CD4-positive, alpha-beta T cell (primary cell): ENCODE results near the gene EPHA5. TPM values are rescaled to one million over a fixed set of nuclear protein-coding genes. Genes with fewer than 3 reads are reported as not detected.

ENCODE experiments used
- ATAC-seq: fragments of 200-7000 bp; cut with Tn5 transposase; one replicate; pipeline ENCODE4 v1.10.0; 2022; ENCODE audit warnings: mild to moderate bottlenecking; ENCODE audit not compliant: poor library complexity
- CTCF ChIA-PET: fragments of 350-600 bp; sonication (Branson Sonifier 250); formaldehyde crosslinking; loops from one replicate; lab custom pipeline; 2021; ENCODE audit warnings: antibody characterized with exemption, inconsistent platforms; lab: Charles Lee
- POLR2A ChIA-PET: fragments of 350-600 bp; sonication (Branson Sonifier 250); formaldehyde crosslinking; loops from one replicate; lab custom pipeline; 2021; ENCODE audit warnings: antibody characterized with exemption, inconsistent platforms; lab: Charles Lee
- DNase-seq, 14 experiments: peaks; one replicate each; pipeline ENCODE4 v3.0.0-alpha.2; 2013 to 2020; ENCODE audit warnings: mixed read lengths in 2 of 14
- H3K27ac ChIP-seq, 2 donors: one replicate each; pipeline versions ENCODE4 v1.5.1 to v1.7.0; 2013; ENCODE audit warnings: low read length in 2 of 2, low read depth in 1 of 2, mild to moderate bottlenecking in 1 of 2
- H3K27me3 ChIP-seq, 2 experiments: 1 replicate in 1 of 2; 2 replicates in 1 of 2; pipeline versions ENCODE4 v1.6.1 to v1.7.0; 2013; ENCODE audit warnings: low read length in 2 of 2, control low read depth in 1 of 2, mild to moderate bottlenecking in 1 of 2, moderate library complexity in 1 of 2; ENCODE audit not compliant: insufficient read depth in 2 of 2, control insufficient read depth in 1 of 2
- H3K36me3 ChIP-seq: one replicate; pipeline ENCODE4 v1.6.1; 2013; ENCODE audit warnings: low read length, control low read depth; ENCODE audit not compliant: insufficient read depth
- H3K4me1 ChIP-seq: one replicate; pipeline ENCODE4 v1.6.1; 2013; ENCODE audit warnings: low read length, control low read depth; ENCODE audit not compliant: insufficient read depth
- H3K4me3 ChIP-seq: one replicate; pipeline ENCODE4 v1.5.1; 2013; ENCODE audit warnings: mild to moderate bottlenecking, low read length, moderate library complexity
- H3K9me3 ChIP-seq, 2 experiments: 1 replicate in 1 of 2; 2 replicates in 1 of 2; pipeline versions ENCODE4 v1.6.1 to v1.7.0; 2013; ENCODE audit warnings: low read length in 2 of 2, mild to moderate bottlenecking in 2 of 2, control low read depth in 1 of 2, moderate library complexity in 1 of 2; ENCODE audit not compliant: control insufficient read depth in 1 of 2, insufficient read depth in 1 of 2
- H3K27ac Mint-ChIP-seq: one replicate; pipeline ENCODE4 v1.8.0; 2020; ENCODE audit warnings: mixed read lengths
- H3K27me3 Mint-ChIP-seq: one replicate; pipeline ENCODE4 v1.8.0; 2021; ENCODE audit warnings: mixed read lengths
- H3K36me3 Mint-ChIP-seq: one replicate; pipeline ENCODE4 v1.8.0; 2021; ENCODE audit warnings: low read depth, mixed read lengths
- H3K4me1 Mint-ChIP-seq: one replicate; pipeline ENCODE4 v1.8.0; 2021; ENCODE audit warnings: low read depth, mixed read lengths
- H3K4me3 Mint-ChIP-seq: one replicate; pipeline ENCODE4 v1.8.0; 2020; ENCODE audit warnings: mild to moderate bottlenecking, mixed read lengths
- H3K9me3 Mint-ChIP-seq: one replicate; pipeline ENCODE4 v1.8.0; 2020; ENCODE audit warnings: mixed read lengths
- CTCF ChIP-seq: fragments of 200-600 bp; IDR thresholded peaks from one replicate; pipeline ENCODE4 v1.8.0; 2022; ENCODE audit warnings: antibody characterized with exemption, mild to moderate bottlenecking
- intact Hi-C, 2 experiments: fragments of 100-400 bp; cut with DNase I in 1 of 2; cut with micrococcal nuclease in 1 of 2; formaldehyde crosslinking; loops; one replicate each; pipeline versions ENCODE4 v1.15.1 to v1.9.0; 2023 to 2025; cut with DNase I, micrococcal nuclease
- total RNA-seq, 174 experiments: library from RNA in 2 of 174; stranded (reverse) in 2 of 174; gene quantifications; one replicate each; pipeline ENCODE4 v1.2.3 and lab custom pipeline; 2021 to 2026

The EPHA5 gene
- total RNA-seq, 2 experiments from 2014 or later, result not detected

GRCh38 chr4:65600656-65601055 is 69.6 kb downstream of the EPHA5 start:
- ChIA-PET POLR2A (no interaction called here), CTCF (no interaction called here)
- H3K4me1 ChIP-seq, result no peaks in the 10 kb centered on the region
- no peak overlapping the region for H3K4me3 ChIP-seq
- peaks cover 0 to 3% of the 10 kb centered on the region in 2 experiments for H3K9me3 ChIP-seq
- TF ChIP-seq CTCF, result no peak
- no peaks in the 10 kb centered on the region for H3K4me1 Mint-ChIP-seq
- H3K27ac Mint-ChIP-seq, result no peak overlapping the region
- intact Hi-C loops, result no loop called here
- no peaks in the 10 kb centered on the region for H3K36me3 Mint-ChIP-seq
- no peak overlapping the region for H3K4me3 Mint-ChIP-seq
- no peaks in the 10 kb centered on the region for H3K27me3 Mint-ChIP-seq
- H3K36me3 ChIP-seq, result no peaks in the 10 kb centered on the region
- H3K27me3 ChIP-seq, result no peaks in the 10 kb centered on the region
- H3K9me3 Mint-ChIP-seq, result peaks cover 11% of the 10 kb centered on the region
- no peak overlapping the region for H3K27ac ChIP-seq
- no peak for DNase-seq
- ATAC-seq, result no peak

- Mint-ChIP-seq H3K27me3 (no peaks in the 10 kb centered on the region), H3K27ac (no peak overlapping the region), H3K4me1 (no peaks in the 10 kb centered on the region), H3K9me3 (peaks cover 11% of the 10 kb centered on the region), H3K4me3 (no peak overlapping the region), H3K36me3 (no peaks in the 10 kb centered on the region)
- TF ChIP-seq CTCF, result no peak
- ChIA-PET CTCF (no interaction called here), POLR2A (no interaction called here)
- intact Hi-C loops, result no loop called here
- Histone ChIP-seq H3K27ac (no peak overlapping the region), H3K4me3 (no peak overlapping the region), H3K27me3 (no peaks in the 10 kb centered on the region), H3K4me1 (no peaks in the 10 kb centered on the region), H3K9me3 (peaks cover 0 to 6% of the 10 kb centered on the region in 2 experiments), H3K36me3 (no peaks in the 10 kb centered on the region)
- no peak for ATAC-seq
- no peak for DNase-seq
Measured at GRCh38 chr4:65599340-65599739, 70.9 kb downstream of the EPHA5 start.

- Histone ChIP-seq H3K4me3 (no peak overlapping the region), H3K9me3 (peaks cover 0 to 6% of the 10 kb centered on the region in 2 experiments), H3K27ac (no peak overlapping the region), H3K4me1 (no peaks in the 10 kb centered on the region), H3K36me3 (no peaks in the 10 kb centered on the region), H3K27me3 (no peaks in the 10 kb centered on the region)
- H3K27me3 Mint-ChIP-seq, result no peaks in the 10 kb centered on the region
- no peaks in the 10 kb centered on the region for H3K4me1 Mint-ChIP-seq
- H3K4me3 Mint-ChIP-seq, result no peak overlapping the region
- ATAC-seq, result no peak
- no peak overlapping the region for H3K27ac Mint-ChIP-seq
- no peak for TF ChIP-seq CTCF
- POLR2A ChIA-PET, result no interaction called here
- CTCF ChIA-PET, result no interaction called here
- DNase-seq, result no peak
- H3K9me3 Mint-ChIP-seq, result peaks cover 11% of the 10 kb centered on the region
- no peaks in the 10 kb centered on the region for H3K36me3 Mint-ChIP-seq
- intact Hi-C loops, result no loop called here
Measured at GRCh38 chr4:65597697-65598096, 72.6 kb downstream of the EPHA5 start.
